Epithelial cell of esophagus (primary cell): ENCODE data around the gene MCM8.

Source experiments
- DNase-seq: peaks from one replicate; pipeline ENCODE4 v3.0.0; 2010; ENCODE audit warnings: low read depth
- H3K4me3 ChIP-seq: 2 replicates; pipeline ENCODE4 v1.5.1; 2011; ENCODE audit warnings: mild to moderate bottlenecking, low read length, control low read depth
- TF ChIP-seq, protein P1 (sequence below): IDR thresholded peaks from 2 replicates; pipeline ENCODE4 v1.5.1; 2011; ENCODE audit warnings: low read depth, mild to moderate bottlenecking, low read length, control low read depth, inconsistent platforms; ENCODE audit not compliant: insufficient read depth; ENCODE audit errors: missing control alignments

Gene MCM8

DNA sequence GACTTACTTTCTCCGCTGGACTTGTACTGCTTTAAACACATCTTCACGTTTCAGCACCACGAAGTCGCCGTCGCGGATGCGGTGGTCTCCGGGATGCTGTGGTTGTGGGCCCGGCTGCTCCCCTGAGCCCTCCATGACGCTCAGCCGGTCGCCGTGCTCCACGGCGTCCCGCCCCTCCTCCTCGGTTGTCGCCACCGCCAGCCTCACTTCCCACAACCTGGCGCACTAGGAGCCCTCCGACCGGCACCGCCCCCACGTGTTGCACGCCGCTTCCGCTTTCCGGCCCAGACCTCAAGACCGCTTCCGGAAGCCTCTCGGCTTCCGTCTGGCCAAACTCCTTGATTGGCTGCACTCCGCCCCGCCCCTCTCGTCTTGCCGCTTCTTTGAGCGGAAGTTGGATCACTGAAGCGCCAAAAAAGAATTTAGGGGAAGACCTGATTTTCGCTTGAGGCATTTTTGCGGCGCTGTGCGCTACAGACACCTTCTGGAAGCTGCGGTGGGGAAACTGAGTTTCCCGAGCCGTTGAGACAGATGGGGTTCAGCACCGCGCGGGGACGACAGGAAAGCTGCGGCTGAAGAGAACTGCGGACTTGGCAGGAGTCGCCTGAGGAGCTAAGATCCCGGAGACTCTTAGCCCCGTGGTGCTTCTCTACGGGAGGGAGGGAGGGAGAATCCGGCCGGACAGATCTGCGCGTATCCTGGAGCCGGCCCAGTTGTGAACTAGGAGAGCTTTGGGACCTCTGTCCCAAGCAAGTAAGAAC is at the start of gene MCM8, which contains the start of gene TRMT6:
MCM8 (plus strand) TSS at position 382 of the 761 bp plus-strand sequence. CDS start 1,364 bp downstream, outside the sequence.
TRMT6 (minus strand) TSS at position 263 of the 761 bp plus-strand sequence; CDS start at position 135, 128 bp downstream.
- DNase-seq: peak; percentile 98
- H3K4me3 ChIP-seq: peak within 1 kb of the TSS; percentile 90
- TF ChIP-seq, protein P1, sequence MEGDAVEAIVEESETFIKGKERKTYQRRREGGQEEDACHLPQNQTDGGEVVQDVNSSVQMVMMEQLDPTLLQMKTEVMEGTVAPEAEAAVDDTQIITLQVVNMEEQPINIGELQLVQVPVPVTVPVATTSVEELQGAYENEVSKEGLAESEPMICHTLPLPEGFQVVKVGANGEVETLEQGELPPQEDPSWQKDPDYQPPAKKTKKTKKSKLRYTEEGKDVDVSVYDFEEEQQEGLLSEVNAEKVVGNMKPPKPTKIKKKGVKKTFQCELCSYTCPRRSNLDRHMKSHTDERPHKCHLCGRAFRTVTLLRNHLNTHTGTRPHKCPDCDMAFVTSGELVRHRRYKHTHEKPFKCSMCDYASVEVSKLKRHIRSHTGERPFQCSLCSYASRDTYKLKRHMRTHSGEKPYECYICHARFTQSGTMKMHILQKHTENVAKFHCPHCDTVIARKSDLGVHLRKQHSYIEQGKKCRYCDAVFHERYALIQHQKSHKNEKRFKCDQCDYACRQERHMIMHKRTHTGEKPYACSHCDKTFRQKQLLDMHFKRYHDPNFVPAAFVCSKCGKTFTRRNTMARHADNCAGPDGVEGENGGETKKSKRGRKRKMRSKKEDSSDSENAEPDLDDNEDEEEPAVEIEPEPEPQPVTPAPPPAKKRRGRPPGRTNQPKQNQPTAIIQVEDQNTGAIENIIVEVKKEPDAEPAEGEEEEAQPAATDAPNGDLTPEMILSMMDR: no peak

DNA sequence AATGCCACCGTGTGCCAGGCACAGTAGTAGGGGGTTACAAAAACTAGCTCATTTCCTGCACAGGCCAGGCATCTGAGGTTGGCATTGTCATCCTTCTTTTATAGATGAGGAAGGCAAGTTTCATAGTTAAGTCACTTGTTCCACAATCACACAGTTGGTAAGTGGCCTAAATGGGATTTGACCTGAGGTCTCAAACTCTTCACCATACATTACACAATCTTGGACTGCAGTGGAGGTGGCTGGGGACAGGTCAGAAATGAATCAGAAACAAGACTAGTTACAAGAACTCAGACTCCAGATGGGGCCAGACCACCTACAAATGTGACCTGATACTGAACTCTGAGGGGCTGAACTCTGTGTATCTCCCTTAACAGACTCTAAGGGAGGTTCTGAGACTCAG is 49.5 kb upstream of the MCM8 start:
- TF ChIP-seq, protein P1: no peak

DNA sequence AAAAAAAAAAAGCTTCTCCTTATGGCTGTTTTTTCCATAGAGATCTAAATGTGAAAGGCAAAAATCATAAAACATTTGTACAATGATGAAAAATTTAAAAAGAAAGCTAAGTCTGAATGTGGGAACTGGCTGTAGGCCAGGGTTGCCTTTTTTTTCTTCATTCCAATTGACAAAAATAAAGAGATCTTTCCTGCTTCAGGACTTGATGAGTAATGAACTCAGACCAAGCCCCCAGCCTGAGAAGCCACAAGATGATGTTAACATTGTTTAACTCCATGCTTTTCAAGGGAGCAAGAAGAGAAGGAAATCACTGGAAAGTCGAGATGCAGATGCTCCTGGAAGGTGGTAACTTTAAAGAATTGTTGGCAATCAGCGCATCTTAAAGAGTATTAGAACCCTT is 41.5 kb upstream of the MCM8 start:
- DNase-seq: no peak
- TF ChIP-seq, protein P1: no peak
- H3K4me3 ChIP-seq: no peak overlapping the region

More for the DNA sequence above, 49.5 kb upstream of the MCM8 start:
- DNase-seq: no peak
- H3K4me3 ChIP-seq: no peak overlapping the region

DNA sequence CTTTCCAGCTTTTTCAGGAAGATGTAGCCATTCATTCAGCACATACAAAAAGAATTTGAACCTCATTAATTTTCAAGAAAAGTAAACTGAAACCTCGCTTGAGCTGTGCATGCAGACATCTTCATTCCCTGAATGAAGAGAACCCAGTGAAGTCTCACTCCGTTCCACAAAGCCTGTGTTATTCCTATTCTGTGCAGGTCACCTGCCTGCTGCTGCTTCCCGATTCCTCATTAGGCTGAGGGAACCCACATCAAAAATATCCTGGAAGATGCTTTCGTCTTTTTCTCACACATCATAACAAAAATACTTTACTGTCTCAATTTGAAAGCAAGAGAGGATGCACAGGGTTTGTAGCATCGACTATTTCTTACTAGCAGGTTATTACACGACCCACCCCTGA is 40.3 kb upstream of the MCM8 start:
- TF ChIP-seq, protein P1: no peak
- DNase-seq: no peak

DNA sequence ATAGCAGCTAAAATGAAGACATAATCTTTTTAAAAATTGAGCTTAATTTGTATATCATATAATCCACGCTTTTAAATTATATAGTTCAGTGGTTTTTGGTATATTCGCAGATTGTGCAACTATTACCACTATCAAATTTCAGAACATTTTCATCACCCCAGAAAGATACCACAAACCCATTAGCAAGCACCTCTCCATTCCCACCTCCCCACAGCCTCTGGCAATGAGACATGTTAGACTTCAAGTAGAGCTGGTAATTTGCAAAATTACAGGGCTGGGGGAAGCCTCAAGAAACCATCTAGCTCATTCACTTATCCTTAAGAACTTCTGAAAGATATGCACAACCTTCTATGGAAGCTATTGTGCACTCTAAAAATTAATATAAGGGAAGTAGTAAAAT is 37.3 kb upstream of the MCM8 start:
- H3K4me3 ChIP-seq: no peak overlapping the region
- TF ChIP-seq, protein P1: no peak
- no peak for DNase-seq

More for the DNA sequence above, 40.3 kb upstream of the MCM8 start:
- H3K4me3 ChIP-seq: no peak overlapping the region

DNA sequence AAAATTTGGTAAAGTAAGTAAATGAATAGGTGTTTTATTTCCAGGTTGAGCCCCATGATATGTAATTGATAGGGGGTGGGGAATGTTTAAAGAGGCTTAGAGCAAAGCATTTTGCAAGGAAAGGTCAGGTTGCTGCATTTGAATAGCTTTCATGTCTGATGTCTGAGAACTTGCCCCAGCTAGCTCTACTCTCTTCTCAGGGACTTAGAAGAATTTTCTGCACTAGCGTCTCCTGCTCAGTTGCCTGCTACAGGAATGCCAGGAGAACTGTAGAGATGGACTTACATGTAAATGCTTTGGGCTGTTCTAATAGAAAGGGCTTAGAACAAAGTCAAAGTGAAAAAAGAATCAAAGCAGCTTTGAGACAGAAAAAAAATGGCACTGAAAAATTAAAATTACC is 35.6 kb upstream of the MCM8 start:
- DNase-seq: no peak
- TF ChIP-seq, protein P1: no peak
- no peak overlapping the region for H3K4me3 ChIP-seq

DNA sequence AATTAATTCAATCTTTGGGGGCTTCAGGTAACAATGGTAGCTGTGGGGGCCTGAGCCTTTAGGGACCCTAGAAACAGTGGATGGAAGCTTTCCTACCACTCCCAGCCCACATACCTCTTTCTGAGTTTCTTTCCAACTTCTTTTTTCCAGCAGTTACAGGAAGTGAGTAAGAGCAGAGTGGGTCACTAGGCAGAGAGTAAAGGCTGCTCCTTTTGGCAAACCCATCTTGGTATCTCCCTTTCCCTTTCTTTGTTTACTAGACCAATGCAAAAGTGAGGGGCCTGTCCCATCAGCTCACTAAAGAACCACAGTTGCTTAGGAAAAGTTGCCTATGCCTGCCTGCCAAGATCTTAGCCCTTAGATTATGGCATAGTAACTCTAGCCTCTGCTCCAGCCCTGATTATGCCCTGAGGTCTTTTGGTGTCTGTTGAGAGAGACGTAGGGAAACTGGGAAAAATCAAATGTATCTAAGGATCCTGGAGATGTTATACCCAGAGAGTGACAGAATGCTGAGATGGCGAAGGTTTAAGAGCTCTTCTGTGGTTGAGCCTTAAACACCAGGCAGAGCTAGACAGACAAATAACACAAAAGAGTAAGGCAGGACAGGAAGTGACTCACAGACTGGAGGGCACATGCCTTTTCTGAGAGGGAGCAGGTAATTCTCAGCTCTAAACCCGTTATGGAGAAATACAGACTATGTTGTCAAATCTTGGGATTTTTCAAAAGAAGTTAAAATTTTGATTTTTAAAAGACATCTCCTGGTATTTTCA is 31.4 kb upstream of the MCM8 start:
- no peak overlapping the region for H3K4me3 ChIP-seq
- DNase-seq: peak; percentile 87
- TF ChIP-seq, protein P1: no peak
